Measurements from ENCODE around the gene ACTN2.

Gene ACTN2

DNA sequence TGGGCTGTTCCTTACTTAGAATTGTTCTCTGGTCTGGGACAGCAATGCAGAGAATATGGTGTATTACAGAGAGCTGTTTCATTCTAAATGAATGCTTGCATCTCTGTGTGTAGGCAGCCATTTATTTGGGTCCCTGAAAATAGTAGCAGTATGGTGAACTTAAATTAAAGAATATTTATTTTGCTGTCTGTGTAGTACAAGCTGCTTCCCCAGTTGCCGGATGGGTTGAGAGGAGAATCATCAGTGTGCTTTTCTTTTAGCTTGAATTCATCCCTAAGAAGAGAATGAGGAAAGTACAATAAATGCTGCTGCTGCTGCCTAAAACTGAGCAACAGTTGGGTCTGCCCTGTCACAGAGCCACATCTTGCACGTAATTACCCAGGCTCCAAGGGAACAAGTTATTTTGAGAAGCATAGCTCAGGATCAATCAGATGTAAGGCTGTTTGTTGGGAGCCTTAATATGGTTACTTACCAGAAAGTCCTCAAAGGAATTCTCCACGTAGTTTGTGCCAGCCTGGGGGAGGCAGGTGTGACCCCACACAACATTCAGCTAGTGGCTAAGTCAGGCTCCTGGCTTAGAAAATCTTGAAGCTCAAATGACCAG is 16.6 kb downstream of the ACTN2 start:
- Mint-ChIP-seq H3K27me3 (peaks cover 34 to 41% of the 10 kb centered on the region in 2 donors), H3K36me3 (ENCODE audit: insufficient read depth) (no peaks in the 10 kb centered on the region)

DNA sequence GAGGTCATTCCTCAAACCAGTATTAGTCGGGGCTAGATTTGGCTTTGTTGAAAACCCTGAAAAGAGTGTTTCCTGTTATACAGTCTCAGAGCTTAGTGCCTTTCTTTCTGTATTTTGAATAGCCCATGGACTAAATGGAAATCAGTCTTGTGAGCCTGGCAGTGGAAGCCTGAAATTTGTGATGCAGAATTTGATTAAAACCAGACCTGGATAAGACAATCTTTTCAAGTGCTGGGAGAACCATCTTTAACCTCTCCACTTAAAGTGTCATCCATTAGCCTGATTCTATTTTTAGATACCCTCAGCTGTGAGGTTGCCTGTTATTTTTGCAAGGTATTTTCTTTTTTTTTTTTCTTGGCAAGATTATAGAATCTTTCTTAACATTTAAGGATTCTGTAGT is 19.5 kb downstream of the ACTN2 start:
- Mint-ChIP-seq H3K36me3 (ENCODE audit: insufficient read depth) (no peaks in the 10 kb centered on the region), H3K27ac (no peak overlapping the region), H3K4me1 (ENCODE audit: low read depth in 2 of 2) (no peaks in the 10 kb centered on the region), H3K4me3 (no peak overlapping the region), H3K9me3 (no peaks in the 10 kb centered on the region), H3K27me3 (peaks cover 28 to 51% of the 10 kb centered on the region in 2 donors)
- no peak for DNase-seq
- no peak for ATAC-seq (replicated peaks)

More for the DNA sequence above, 16.6 kb downstream of the ACTN2 start:
- Mint-ChIP-seq H3K9me3 (no peaks in the 10 kb centered on the region), H3K27ac (no peak overlapping the region), H3K4me3 (no peak overlapping the region), H3K4me1 (ENCODE audit: low read depth in 2 of 2) (no peaks in the 10 kb centered on the region)
- DNase-seq (no peak), ATAC-seq (replicated peaks) (no peak)

DNA sequence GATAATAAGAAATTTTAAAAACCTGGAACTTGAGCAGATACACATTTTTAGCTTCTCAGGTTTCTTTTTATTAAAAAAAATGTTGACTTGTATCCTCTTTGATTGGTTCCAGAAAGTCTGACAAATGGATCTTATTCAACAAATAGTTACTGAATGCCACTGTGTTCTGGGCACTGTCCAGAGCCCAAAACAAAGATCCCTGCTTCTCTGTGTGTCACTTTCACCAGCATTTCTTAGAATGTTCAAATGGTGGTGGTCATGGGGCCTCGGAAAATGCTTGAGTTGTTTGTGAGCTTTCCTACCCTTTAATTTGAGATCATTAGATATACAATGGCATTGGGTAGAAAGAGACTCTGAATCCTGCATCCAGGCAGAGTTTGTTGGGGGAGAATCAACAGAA is 19.9 kb downstream of the ACTN2 start:
- Mint-ChIP-seq H3K4me3 (no peak overlapping the region), H3K4me1 (ENCODE audit: low read depth in 2 of 2) (no peaks in the 10 kb centered on the region), H3K27ac (no peak overlapping the region), H3K27me3 (peaks cover 28 to 51% of the 10 kb centered on the region in 2 donors), H3K36me3 (ENCODE audit: insufficient read depth) (no peaks in the 10 kb centered on the region), H3K9me3 (no peaks in the 10 kb centered on the region)
- DNase-seq (no peak), ATAC-seq (replicated peaks) (no peak)

DNA sequence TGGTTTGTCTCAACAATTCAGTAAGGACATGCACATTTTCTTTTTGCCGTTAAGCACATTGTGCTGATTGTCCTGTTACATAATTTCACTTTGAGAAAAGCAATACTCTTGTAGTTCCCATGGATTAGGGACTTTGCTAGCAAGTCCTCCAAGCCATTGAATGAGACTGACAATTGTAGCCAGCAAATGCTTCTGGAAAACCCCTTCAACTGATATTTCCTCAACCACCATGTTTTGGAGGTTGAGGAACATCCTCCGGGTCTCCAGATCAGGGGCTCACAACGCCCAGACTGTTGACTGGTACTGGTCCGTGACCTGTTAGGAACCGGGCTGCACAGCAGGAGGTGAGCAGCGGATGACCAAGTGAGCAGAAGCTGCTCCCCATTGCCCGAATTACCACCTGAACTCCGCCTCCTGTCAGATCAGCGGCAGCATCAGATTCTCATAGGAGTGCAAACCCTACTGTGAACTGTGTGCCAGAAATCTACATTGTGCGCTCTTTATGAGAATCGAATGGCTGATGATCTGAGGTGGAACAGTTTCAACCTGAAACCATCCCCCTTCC is 24.1 kb downstream of the ACTN2 start:
- DNase-seq, result no peak
- H3K9me3 Mint-ChIP-seq, result no peaks in the 10 kb centered on the region
- H3K4me1 Mint-ChIP-seq (ENCODE audit: low read depth in 2 of 2), result no peaks in the 10 kb centered on the region
- H3K27ac Mint-ChIP-seq, result no peak overlapping the region
- ATAC-seq (replicated peaks), result no peak
- no peaks in the 10 kb centered on the region for H3K36me3 Mint-ChIP-seq (ENCODE audit: insufficient read depth)
- H3K27me3 Mint-ChIP-seq, result peaks cover 18 to 42% of the 10 kb centered on the region in 2 donors
- no peak overlapping the region for H3K4me3 Mint-ChIP-seq

DNA sequence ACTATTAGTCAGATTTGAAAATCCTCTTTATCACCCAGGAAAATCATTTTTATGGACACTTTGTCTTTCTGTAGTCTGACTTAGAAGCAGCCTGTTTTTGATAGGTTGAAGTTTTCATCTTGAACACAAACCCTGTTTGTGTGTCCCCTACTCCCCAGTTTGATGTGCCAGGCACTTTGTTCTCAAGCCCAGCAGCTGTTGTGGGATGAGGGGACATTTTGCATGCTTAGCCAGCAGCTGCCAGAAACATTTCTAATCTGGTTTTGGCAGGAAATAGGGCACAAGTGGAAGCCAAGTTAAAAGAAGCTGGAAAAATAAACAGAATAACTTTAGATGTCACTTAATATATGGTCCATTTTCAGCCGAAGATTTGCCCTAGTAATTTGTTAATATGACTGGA is 29.9 kb downstream of the ACTN2 start:
- Mint-ChIP-seq H3K4me1 (ENCODE audit: low read depth in 2 of 2) (no peaks in the 10 kb centered on the region), H3K9me3 (no peaks in the 10 kb centered on the region), H3K36me3 (ENCODE audit: insufficient read depth) (no peaks in the 10 kb centered on the region), H3K4me3 (no peak overlapping the region), H3K27ac (no peak overlapping the region), H3K27me3 (peaks cover 34 to 51% of the 10 kb centered on the region in 2 donors)
- DNase-seq (no peak), ATAC-seq (replicated peaks) (no peak)

DNA sequence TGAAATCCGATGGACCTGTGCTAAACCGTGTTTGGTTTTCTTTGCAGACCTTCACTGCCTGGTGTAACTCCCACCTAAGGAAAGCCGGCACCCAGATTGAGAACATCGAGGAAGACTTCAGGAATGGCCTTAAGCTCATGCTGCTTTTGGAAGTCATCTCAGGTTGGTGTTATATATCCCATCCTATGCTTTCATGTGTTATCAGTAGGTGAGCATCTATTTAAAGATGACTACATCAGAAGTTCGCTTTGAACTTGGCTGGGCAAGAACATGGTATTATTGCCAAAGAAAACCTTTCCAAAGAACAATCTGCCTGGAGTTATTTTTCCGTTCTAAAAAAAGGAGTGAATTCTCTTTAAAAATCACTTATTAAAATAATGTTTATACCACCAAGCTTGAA is 31.5 kb downstream of the ACTN2 start:
- ATAC-seq (replicated peaks), result no peak
- no peaks in the 10 kb centered on the region for H3K4me1 Mint-ChIP-seq (ENCODE audit: low read depth in 2 of 2)
- no peak overlapping the region for H3K27ac Mint-ChIP-seq
- no peak for DNase-seq
- H3K9me3 Mint-ChIP-seq, result no peaks in the 10 kb centered on the region
- no peak overlapping the region for H3K4me3 Mint-ChIP-seq
- H3K27me3 Mint-ChIP-seq, result peaks cover 26 to 42% of the 10 kb centered on the region in 2 donors
- H3K36me3 Mint-ChIP-seq (ENCODE audit: insufficient read depth), result no peaks in the 10 kb centered on the region

DNA sequence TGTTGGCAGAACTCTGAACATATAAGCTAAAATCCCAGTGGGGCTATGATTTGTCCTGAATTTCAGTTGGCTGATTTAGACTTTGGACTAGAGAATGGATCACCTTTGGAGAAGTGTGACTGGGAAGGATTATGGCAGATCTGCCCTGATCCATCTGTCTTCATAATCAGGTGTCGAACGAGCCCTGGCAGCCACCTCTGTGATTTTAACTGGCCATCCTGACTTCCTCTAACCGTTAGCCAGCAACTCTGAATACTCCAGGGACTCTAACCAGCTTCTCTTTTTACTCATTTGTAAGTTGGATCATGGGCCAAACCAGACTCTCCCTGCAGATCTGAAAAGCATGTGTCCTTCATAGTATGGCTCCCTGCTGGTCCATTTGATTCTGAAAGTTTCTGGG is 32.0 kb downstream of the ACTN2 start:
- H3K9me3 Mint-ChIP-seq, result no peaks in the 10 kb centered on the region
- no peak overlapping the region for H3K27ac Mint-ChIP-seq
- no peak for DNase-seq

DNA sequence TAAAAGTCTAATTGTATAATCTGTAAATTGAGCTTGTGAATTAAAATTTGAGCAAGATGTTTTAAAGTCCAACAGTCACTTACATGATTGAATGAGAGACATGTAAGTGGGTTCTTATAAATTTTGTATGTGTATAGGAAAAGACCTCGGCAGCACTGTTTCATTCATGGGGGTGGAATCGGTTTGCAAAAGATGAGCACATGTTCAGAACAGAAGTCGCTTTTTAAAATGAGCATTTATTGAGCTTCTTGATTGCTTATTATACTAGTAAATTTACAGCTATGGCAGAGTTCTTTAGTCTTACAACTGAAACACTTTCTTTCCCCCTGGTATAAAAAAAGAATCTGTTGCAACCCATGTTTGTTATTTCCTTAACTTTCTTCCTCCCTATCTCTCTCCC is 33.9 kb downstream of the ACTN2 start:
- H3K4me3 Mint-ChIP-seq, result no peak overlapping the region
- ATAC-seq (replicated peaks), result no peak
- H3K4me1 Mint-ChIP-seq (ENCODE audit: low read depth in 2 of 2), result no peaks in the 10 kb centered on the region
- H3K36me3 Mint-ChIP-seq (ENCODE audit: insufficient read depth), result no peaks in the 10 kb centered on the region
- no peaks in the 10 kb centered on the region for H3K9me3 Mint-ChIP-seq
- H3K27ac Mint-ChIP-seq, result no peak overlapping the region
- DNase-seq, result no peak
- H3K27me3 Mint-ChIP-seq, result peaks cover 26 to 43% of the 10 kb centered on the region in 2 donors

More for the DNA sequence above, 32.0 kb downstream of the ACTN2 start:
- ATAC-seq (replicated peaks), result no peak
- Mint-ChIP-seq H3K27me3 (peaks cover 26 to 37% of the 10 kb centered on the region in 2 donors), H3K4me1 (ENCODE audit: low read depth in 2 of 2) (no peaks in the 10 kb centered on the region), H3K4me3 (no peak overlapping the region), H3K36me3 (ENCODE audit: insufficient read depth) (no peaks in the 10 kb centered on the region)

DNA sequence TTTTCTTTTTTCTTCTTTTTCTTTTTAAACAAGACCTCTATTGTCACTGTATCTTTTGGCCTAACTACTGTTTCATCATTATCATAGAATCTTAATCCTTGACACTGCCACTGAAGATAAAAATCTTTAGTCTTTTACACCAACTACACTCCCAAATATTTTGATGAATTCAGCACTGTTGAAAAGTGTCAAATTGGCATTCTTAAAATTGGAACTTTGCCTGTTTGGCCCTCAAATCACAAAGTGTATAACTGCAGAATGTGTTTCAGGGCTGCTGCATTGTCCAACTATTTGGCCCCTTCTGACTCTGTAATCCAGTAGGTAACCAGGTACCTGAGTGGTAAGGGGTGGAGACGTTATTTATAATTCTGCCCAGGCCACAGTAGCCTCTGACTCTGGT is 34.3 kb downstream of the ACTN2 start:
- H3K9me3 Mint-ChIP-seq, result no peaks in the 10 kb centered on the region
- H3K27me3 Mint-ChIP-seq, result peaks cover 26 to 43% of the 10 kb centered on the region in 2 donors
- no peak overlapping the region for H3K27ac Mint-ChIP-seq
- no peak overlapping the region for H3K4me3 Mint-ChIP-seq
- no peaks in the 10 kb centered on the region for H3K4me1 Mint-ChIP-seq (ENCODE audit: low read depth in 2 of 2)
- DNase-seq (no peak), ATAC-seq (replicated peaks) (no peak)
- H3K36me3 Mint-ChIP-seq (ENCODE audit: insufficient read depth), result no peaks in the 10 kb centered on the region

DNA sequence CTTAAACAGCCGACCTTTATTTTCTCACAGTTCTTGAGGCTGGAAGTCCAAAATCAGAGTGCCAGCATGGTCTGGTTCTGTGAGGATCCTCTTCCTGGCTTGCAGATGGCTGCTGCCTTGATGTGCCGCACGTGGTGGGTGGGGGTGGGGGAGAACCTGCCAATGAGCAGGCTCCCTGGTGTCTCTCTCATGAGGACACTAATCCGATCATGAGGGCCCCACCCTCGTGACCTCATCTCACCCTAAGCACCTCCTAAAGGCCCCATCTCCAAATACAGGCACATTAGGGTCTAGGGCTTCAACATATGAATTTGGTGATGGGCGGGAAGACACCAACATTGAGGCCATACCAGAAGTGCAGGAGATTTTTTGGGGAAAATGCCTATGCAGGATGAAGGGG is 37.8 kb downstream of the ACTN2 start:
- DNase-seq (no peak), ATAC-seq (replicated peaks) (no peak)
- Mint-ChIP-seq H3K4me3 (no peak overlapping the region), H3K36me3 (ENCODE audit: insufficient read depth) (no peaks in the 10 kb centered on the region), H3K4me1 (ENCODE audit: low read depth in 2 of 2) (no peaks in the 10 kb centered on the region), H3K27ac (no peak overlapping the region), H3K9me3 (no peaks in the 10 kb centered on the region), H3K27me3 (peaks cover 17 to 34% of the 10 kb centered on the region in 2 donors)

DNA sequence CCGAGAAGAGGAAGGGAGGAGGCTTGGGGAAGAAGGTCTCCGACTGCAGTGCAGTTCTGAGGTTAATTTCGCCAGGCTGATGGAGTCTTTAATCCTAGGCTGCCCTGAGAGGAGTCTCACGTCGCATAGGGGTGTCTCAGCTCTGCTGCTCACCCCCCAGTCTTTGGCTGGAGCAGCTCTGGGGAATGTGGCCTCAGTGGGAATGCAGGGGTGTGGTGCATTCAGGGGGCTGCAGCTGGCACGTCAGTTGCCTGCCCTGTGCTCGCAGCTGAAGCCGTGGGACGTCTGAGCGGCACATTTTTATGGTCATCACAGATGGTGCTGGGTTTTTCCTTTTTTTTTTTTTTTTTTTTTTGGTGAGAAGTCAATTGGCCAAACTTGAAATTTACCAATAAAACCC is 38.2 kb downstream of the ACTN2 start:
- DNase-seq (no peak), ATAC-seq (replicated peaks) (no peak)
- H3K27ac Mint-ChIP-seq, result no peak overlapping the region
- H3K4me3 Mint-ChIP-seq, result no peak overlapping the region
- H3K36me3 Mint-ChIP-seq (ENCODE audit: insufficient read depth), result no peaks in the 10 kb centered on the region
- peaks cover 17 to 30% of the 10 kb centered on the region in 2 donors for H3K27me3 Mint-ChIP-seq
- no peaks in the 10 kb centered on the region for H3K9me3 Mint-ChIP-seq
- H3K4me1 Mint-ChIP-seq (ENCODE audit: low read depth in 2 of 2), result no peaks in the 10 kb centered on the region

DNA sequence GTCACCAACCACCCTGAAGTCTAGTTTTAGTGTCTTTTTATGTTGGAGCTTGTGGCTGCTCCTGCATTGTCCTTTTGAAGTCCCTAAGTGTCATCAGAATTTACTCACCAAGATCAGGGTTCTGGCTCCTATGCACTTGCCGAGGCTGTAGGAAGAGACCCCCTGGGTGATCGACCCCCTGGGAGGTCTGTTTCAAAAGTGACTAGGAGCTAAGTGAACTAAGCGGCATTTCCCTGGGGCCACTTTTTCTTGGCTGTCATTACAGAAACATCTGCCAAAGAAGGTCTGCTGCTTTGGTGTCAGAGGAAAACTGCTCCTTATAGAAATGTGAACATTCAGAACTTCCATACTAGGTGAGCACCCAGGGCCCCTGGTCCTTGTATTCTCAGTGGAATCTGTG is 39.4 kb downstream of the ACTN2 start:
- Mint-ChIP-seq H3K27me3 (peaks cover 7 to 30% of the 10 kb centered on the region in 2 donors), H3K4me1 (ENCODE audit: low read depth in 2 of 2) (no peaks in the 10 kb centered on the region), H3K4me3 (no peak overlapping the region), H3K27ac (no peak overlapping the region), H3K36me3 (ENCODE audit: insufficient read depth) (no peaks in the 10 kb centered on the region), H3K9me3 (no peaks in the 10 kb centered on the region)
- no peak for ATAC-seq (replicated peaks)
- DNase-seq, result no peak

DNA sequence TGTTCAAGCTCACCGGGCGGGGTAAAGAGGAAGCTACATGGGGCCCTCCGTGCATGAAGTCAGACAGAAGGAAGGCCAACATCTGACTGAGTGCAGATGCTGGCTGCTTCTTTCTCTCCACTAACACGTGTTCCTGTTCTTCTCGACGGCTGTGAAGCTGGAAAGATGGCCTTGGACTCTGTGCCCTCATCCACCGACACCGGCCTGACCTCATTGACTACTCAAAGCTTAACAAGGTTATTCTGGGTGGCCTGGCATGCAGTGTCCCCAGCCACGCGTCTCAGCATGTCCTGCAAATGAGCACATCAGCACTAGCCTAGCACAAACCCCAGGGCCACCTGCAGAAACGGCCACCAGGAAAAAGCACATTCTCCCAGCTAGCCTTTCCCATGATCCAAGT is 41.2 kb downstream of the ACTN2 start:
- no peaks in the 10 kb centered on the region for H3K36me3 Mint-ChIP-seq (ENCODE audit: insufficient read depth)
- ATAC-seq (replicated peaks), result no peak
- H3K4me3 Mint-ChIP-seq, result no peak overlapping the region
- H3K27me3 Mint-ChIP-seq, result peaks cover 6 to 30% of the 10 kb centered on the region in 2 donors
- H3K4me1 Mint-ChIP-seq (ENCODE audit: low read depth in 2 of 2), result no peaks in the 10 kb centered on the region
- no peak for DNase-seq
- H3K27ac Mint-ChIP-seq, result no peak overlapping the region
- H3K9me3 Mint-ChIP-seq, result no peaks in the 10 kb centered on the region

DNA sequence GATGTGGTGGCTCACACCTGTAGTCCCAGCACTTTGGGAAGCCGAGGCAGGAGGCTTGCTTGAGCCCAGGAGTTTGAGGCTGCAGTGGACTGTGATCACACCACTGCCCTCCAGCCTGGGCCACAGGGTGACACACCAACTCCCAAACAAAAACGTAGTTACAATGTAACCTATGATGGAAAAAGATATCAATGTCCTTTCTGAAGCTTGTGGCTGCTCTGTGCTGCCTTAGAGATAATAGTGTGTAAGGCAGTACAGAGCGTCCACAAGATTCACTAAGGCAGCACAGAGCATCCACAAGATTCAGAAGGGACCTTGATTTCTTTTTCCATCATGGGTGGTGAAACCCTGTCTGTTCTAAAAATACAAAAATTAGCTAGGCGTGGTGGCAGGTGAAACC is 42.5 kb downstream of the ACTN2 start:
- Mint-ChIP-seq H3K36me3 (ENCODE audit: insufficient read depth) (no peaks in the 10 kb centered on the region), H3K4me1 (ENCODE audit: low read depth in 2 of 2) (no peaks in the 10 kb centered on the region), H3K27me3 (peaks cover 13 to 35% of the 10 kb centered on the region in 2 donors), H3K27ac (no peak overlapping the region), H3K9me3 (no peaks in the 10 kb centered on the region), H3K4me3 (no peak overlapping the region)
- ATAC-seq (replicated peaks) (no peak), DNase-seq (no peak)
